ENCODE measurements around the gene CPED1.
A peak's percentile ranks its signal among the peaks of the same experiment; 100 is the strongest.

Gene CPED1

GRCh38 chr7:121329191-121330052 lies 340.9 kb downstream of the CPED1 start:
- peak overlapping the region; percentile 95 for H3K4me2 ChIP-seq (ENCODE audit: low read length, poor library complexity, severe bottlenecking)
- no peaks in the 10 kb centered on the region for H3K36me3 ChIP-seq (ENCODE audit: control insufficient read depth in 1 of 2, insufficient read depth in 2 of 2, low read depth in 1 of 2, low read length in 2 of 2)
- H3K4me1 ChIP-seq (ENCODE audit: control insufficient read depth, insufficient read depth, low read depth, low read length), result peaks cover 19% of the 10 kb centered on the region
- no peak overlapping the region for H3K27ac ChIP-seq (ENCODE audit: low read length, poor library complexity, severe bottlenecking)
- DNase-seq, result no peak
- H3K9me3 ChIP-seq (ENCODE audit: control insufficient read depth, low read length), result no peaks in the 10 kb centered on the region
- H3K9ac ChIP-seq (ENCODE audit: low read length), result peak overlapping the region; percentile 28
- no peak overlapping the region for H3K23ac ChIP-seq (ENCODE audit: low read length in 2 of 2)
- under 1% methylated on average over 47 of the region's 47 CpGs for WGBS
- no peak overlapping the region for H2BK12ac ChIP-seq (ENCODE audit: low read length in 2 of 2)
- no peak overlapping the region for H4K8ac ChIP-seq (ENCODE audit: low read length)
- H3K14ac ChIP-seq (ENCODE audit: low read length in 2 of 2), result no peak overlapping the region
- H3K18ac ChIP-seq (ENCODE audit: low read depth in 1 of 2, low read length in 2 of 2), result no peak overlapping the region
- no peak overlapping the region for H2BK15ac ChIP-seq (ENCODE audit: low read depth, poor library complexity, severe bottlenecking)
- H2AFZ ChIP-seq (ENCODE audit: low read depth, low read length), result no peak overlapping the region
- H2AK5ac ChIP-seq (ENCODE audit: low read length, severe bottlenecking), result no peak overlapping the region
- no peak overlapping the region for H3K4ac ChIP-seq (ENCODE audit: low read depth in 1 of 2, low read length in 2 of 2)
- no peak overlapping the region for H4K91ac ChIP-seq (ENCODE audit: low read length)
- peaks cover 16 to 32% of the 10 kb centered on the region in 2 experiments for H3K27me3 ChIP-seq (ENCODE audit: control insufficient read depth in 1 of 2, insufficient read depth in 1 of 2, low read length in 2 of 2)
- no peaks in the 10 kb centered on the region for H3K79me1 ChIP-seq (replicated peaks; ENCODE audit: low read length, poor library complexity, severe bottlenecking)
- no peak overlapping the region for H2BK5ac ChIP-seq (ENCODE audit: low read depth, low read length, poor library complexity, severe bottlenecking)
- H3K4me3 ChIP-seq (ENCODE audit: insufficient read depth in 1 of 2, low read depth in 1 of 2, low read length in 2 of 2), result peak overlapping the region; percentile 17 to 75
- no peak overlapping the region for H2BK120ac ChIP-seq (ENCODE audit: low read depth, low read length)

- no peak overlapping the region for H4K91ac ChIP-seq (ENCODE audit: low read length)
- 1% methylated on average over 51 of the region's 52 CpGs for WGBS
- peak overlapping the region; percentile 95 for H3K4me2 ChIP-seq (ENCODE audit: low read length, poor library complexity, severe bottlenecking)
- H2BK15ac ChIP-seq (ENCODE audit: low read depth, poor library complexity, severe bottlenecking), result no peak overlapping the region
- peak overlapping the region in 1 of 2 experiments; percentile 20 for H3K14ac ChIP-seq (ENCODE audit: low read length in 2 of 2)
- DNase-seq, result peak; percentile 30
- H2BK5ac ChIP-seq (ENCODE audit: low read depth, low read length, poor library complexity, severe bottlenecking), result no peak overlapping the region
- H3K79me1 ChIP-seq (replicated peaks; ENCODE audit: low read length, poor library complexity, severe bottlenecking), result no peaks in the 10 kb centered on the region
- H3K4me3 ChIP-seq (ENCODE audit: insufficient read depth in 1 of 2, low read depth in 1 of 2, low read length in 2 of 2), result peak overlapping the region; percentile 44 to 75
- no peak overlapping the region for H4K8ac ChIP-seq (ENCODE audit: low read length)
- no peak overlapping the region for H3K18ac ChIP-seq (ENCODE audit: low read depth in 1 of 2, low read length in 2 of 2)
- H3K36me3 ChIP-seq (ENCODE audit: control insufficient read depth in 1 of 2, insufficient read depth in 2 of 2, low read depth in 1 of 2, low read length in 2 of 2), result no peaks in the 10 kb centered on the region
- H3K4ac ChIP-seq (ENCODE audit: low read depth in 1 of 2, low read length in 2 of 2), result no peak overlapping the region
- H2AFZ ChIP-seq (ENCODE audit: low read depth, low read length), result no peak overlapping the region
- H3K27ac ChIP-seq (ENCODE audit: low read length, poor library complexity, severe bottlenecking), result no peak overlapping the region
- no peaks in the 10 kb centered on the region for H3K9me3 ChIP-seq (ENCODE audit: control insufficient read depth, low read length)
- peak overlapping the region; percentile 28 for H3K9ac ChIP-seq (ENCODE audit: low read length)
- H2AK5ac ChIP-seq (ENCODE audit: low read length, severe bottlenecking), result no peak overlapping the region
- H2BK12ac ChIP-seq (ENCODE audit: low read length in 2 of 2), result no peak overlapping the region
- no peak overlapping the region for H3K23ac ChIP-seq (ENCODE audit: low read length in 2 of 2)
- H3K27me3 ChIP-seq (ENCODE audit: control insufficient read depth in 1 of 2, insufficient read depth in 1 of 2, low read length in 2 of 2), result peaks cover 16 to 31% of the 10 kb centered on the region in 2 experiments
- H2BK120ac ChIP-seq (ENCODE audit: low read depth, low read length), result no peak overlapping the region
- H3K4me1 ChIP-seq (ENCODE audit: control insufficient read depth, insufficient read depth, low read depth, low read length), result peaks cover 19% of the 10 kb centered on the region
Observed at GRCh38 chr7:121330053-121330833, 341.7 kb downstream of the CPED1 start.

- no CpG with 5 or more reads among the region's 4 CpGs for WGBS
Observed at GRCh38 chr7:121331048-121331447, 342.5 kb downstream of the CPED1 start.

GRCh38 chr7:121331574-121331973 lies 343.1 kb downstream of the CPED1 start:
- H3K14ac ChIP-seq (ENCODE audit: low read length in 2 of 2), result no peak overlapping the region
- H3K4ac ChIP-seq (ENCODE audit: low read depth in 1 of 2, low read length in 2 of 2), result no peak overlapping the region
- no peaks in the 10 kb centered on the region for H3K79me1 ChIP-seq (replicated peaks; ENCODE audit: low read length, poor library complexity, severe bottlenecking)
- no peak overlapping the region for H2AFZ ChIP-seq (ENCODE audit: low read depth, low read length)
- H3K4me2 ChIP-seq (ENCODE audit: low read length, poor library complexity, severe bottlenecking), result no peak overlapping the region
- no peak overlapping the region for H3K18ac ChIP-seq (ENCODE audit: low read depth in 1 of 2, low read length in 2 of 2)
- H3K9me3 ChIP-seq (ENCODE audit: control insufficient read depth, low read length), result no peaks in the 10 kb centered on the region
- H3K27me3 ChIP-seq (ENCODE audit: control insufficient read depth in 1 of 2, insufficient read depth in 1 of 2, low read length in 2 of 2), result peaks cover 16 to 29% of the 10 kb centered on the region in 2 experiments
- no peak overlapping the region for H3K9ac ChIP-seq (ENCODE audit: low read length)
- no peak overlapping the region for H2BK15ac ChIP-seq (ENCODE audit: low read depth, poor library complexity, severe bottlenecking)
- no peak overlapping the region for H4K8ac ChIP-seq (ENCODE audit: low read length)
- H3K4me1 ChIP-seq (ENCODE audit: control insufficient read depth, insufficient read depth, low read depth, low read length), result peaks cover 19% of the 10 kb centered on the region
- H3K27ac ChIP-seq (ENCODE audit: low read length, poor library complexity, severe bottlenecking), result no peak overlapping the region
- H4K91ac ChIP-seq (ENCODE audit: low read length), result no peak overlapping the region
- WGBS, result 90% methylated on average over 3 of the region's 5 CpGs
- H3K4me3 ChIP-seq (ENCODE audit: insufficient read depth in 1 of 2, low read depth in 1 of 2, low read length in 2 of 2), result no peak overlapping the region
- H3K23ac ChIP-seq (ENCODE audit: low read length in 2 of 2), result no peak overlapping the region
- H2BK120ac ChIP-seq (ENCODE audit: low read depth, low read length), result no peak overlapping the region
- no peak overlapping the region for H2BK5ac ChIP-seq (ENCODE audit: low read depth, low read length, poor library complexity, severe bottlenecking)
- no peak for DNase-seq
- no peak overlapping the region for H2AK5ac ChIP-seq (ENCODE audit: low read length, severe bottlenecking)
- H2BK12ac ChIP-seq (ENCODE audit: low read length in 2 of 2), result no peak overlapping the region
- no peaks in the 10 kb centered on the region for H3K36me3 ChIP-seq (ENCODE audit: control insufficient read depth in 1 of 2, insufficient read depth in 2 of 2, low read depth in 1 of 2, low read length in 2 of 2)

More at GRCh38 chr7:121331048-121331447, 342.5 kb downstream of the CPED1 start:
- no peak overlapping the region for H3K9ac ChIP-seq (ENCODE audit: low read length)
- H3K36me3 ChIP-seq (ENCODE audit: control insufficient read depth in 1 of 2, insufficient read depth in 2 of 2, low read depth in 1 of 2, low read length in 2 of 2), result no peaks in the 10 kb centered on the region
- no peak overlapping the region for H4K91ac ChIP-seq (ENCODE audit: low read length)
- H3K9me3 ChIP-seq (ENCODE audit: control insufficient read depth, low read length), result no peaks in the 10 kb centered on the region
- no peak overlapping the region for H2AFZ ChIP-seq (ENCODE audit: low read depth, low read length)
- peaks cover 19% of the 10 kb centered on the region for H3K4me1 ChIP-seq (ENCODE audit: control insufficient read depth, insufficient read depth, low read depth, low read length)
- H2BK15ac ChIP-seq (ENCODE audit: low read depth, poor library complexity, severe bottlenecking), result no peak overlapping the region
- no peak overlapping the region for H3K14ac ChIP-seq (ENCODE audit: low read length in 2 of 2)
- no peak for DNase-seq
- H3K79me1 ChIP-seq (replicated peaks; ENCODE audit: low read length, poor library complexity, severe bottlenecking), result no peaks in the 10 kb centered on the region
- H4K8ac ChIP-seq (ENCODE audit: low read length), result no peak overlapping the region
- H3K4me3 ChIP-seq (ENCODE audit: insufficient read depth in 1 of 2, low read depth in 1 of 2, low read length in 2 of 2), result no peak overlapping the region
- no peak overlapping the region for H2BK120ac ChIP-seq (ENCODE audit: low read depth, low read length)
- no peak overlapping the region for H3K4ac ChIP-seq (ENCODE audit: low read depth in 1 of 2, low read length in 2 of 2)
- peaks cover 16 to 29% of the 10 kb centered on the region in 2 experiments for H3K27me3 ChIP-seq (ENCODE audit: control insufficient read depth in 1 of 2, insufficient read depth in 1 of 2, low read length in 2 of 2)
- no peak overlapping the region for H3K18ac ChIP-seq (ENCODE audit: low read depth in 1 of 2, low read length in 2 of 2)
- H2AK5ac ChIP-seq (ENCODE audit: low read length, severe bottlenecking), result no peak overlapping the region
- H3K27ac ChIP-seq (ENCODE audit: low read length, poor library complexity, severe bottlenecking), result no peak overlapping the region
- H2BK12ac ChIP-seq (ENCODE audit: low read length in 2 of 2), result no peak overlapping the region
- H3K4me2 ChIP-seq (ENCODE audit: low read length, poor library complexity, severe bottlenecking), result no peak overlapping the region
- no peak overlapping the region for H3K23ac ChIP-seq (ENCODE audit: low read length in 2 of 2)
- H2BK5ac ChIP-seq (ENCODE audit: low read depth, low read length, poor library complexity, severe bottlenecking), result no peak overlapping the region

All from mesenchymal stem cell (in vitro differentiated cells and primary cell).